H9 (cell line): ENCODE data around the gene GP1BB. TPM values are rescaled to one million over a fixed set of nuclear protein-coding genes. Genes with fewer than 3 reads are reported as not detected.

Experiments used
- DNase-seq: peaks from one replicate; pipeline ENCODE4 v3.0.0-alpha.2; 2017
- H2AFZ ChIP-seq: one replicate; pipeline ENCODE4 v1.6.1; 2013; ENCODE audit warnings: mild to moderate bottlenecking, low read length, control low read depth, moderate library complexity
- H2AK5ac ChIP-seq: 2 replicates; pipeline ENCODE4 v1.6.1; 2013; ENCODE audit warnings: low read length, control low read depth, mixed read lengths; ENCODE audit not compliant: insufficient read length
- H2BK120ac ChIP-seq: one replicate; pipeline ENCODE4 v1.6.1; 2013; ENCODE audit warnings: low read depth, mild to moderate bottlenecking, low read length, control low read depth, inconsistent platforms; ENCODE audit not compliant: poor library complexity, severe bottlenecking
- H2BK12ac ChIP-seq: 2 replicates; pipeline ENCODE4 v1.6.1; 2013; ENCODE audit warnings: low read length, control low read depth, mixed read lengths, low read depth; ENCODE audit not compliant: insufficient read length
- H2BK15ac ChIP-seq: 2 replicates; pipeline ENCODE4 v1.6.1; 2013; ENCODE audit warnings: low read depth, low read length, control low read depth
- H2BK20ac ChIP-seq: one replicate; pipeline ENCODE4 v1.6.1; 2013; ENCODE audit warnings: low read depth, mild to moderate bottlenecking, low read length, control low read depth, inconsistent platforms; ENCODE audit not compliant: poor library complexity, severe bottlenecking
- H2BK5ac ChIP-seq: 2 replicates; pipeline ENCODE4 v1.6.1; 2013; ENCODE audit warnings: low read length, control low read depth, mixed read lengths; ENCODE audit not compliant: insufficient read length
- H3K14ac ChIP-seq: 2 replicates; pipeline ENCODE4 v1.6.1; 2013; ENCODE audit warnings: low read length, control low read depth; ENCODE audit not compliant: insufficient read depth
- H3K18ac ChIP-seq: 2 replicates; pipeline ENCODE4 v1.6.1; 2013; ENCODE audit warnings: low read depth, mild to moderate bottlenecking, mixed read lengths, low read length, control low read depth; ENCODE audit not compliant: insufficient read length
- H3K23ac ChIP-seq: 2 replicates; pipeline ENCODE4 v1.6.1; 2013; ENCODE audit warnings: low read length, control low read depth, mixed read lengths, low read depth; ENCODE audit not compliant: insufficient read length
- H3K23me2 ChIP-seq: 2 replicates; pipeline ENCODE4 v1.6.1; 2013; ENCODE audit warnings: low read depth, mild to moderate bottlenecking, mixed read lengths, low read length, control low read depth; ENCODE audit not compliant: insufficient read length, poor library complexity, severe bottlenecking
- H3K27ac ChIP-seq: 2 replicates; pipeline ENCODE4 v1.5.1; 2013; ENCODE audit warnings: low read length, control low read depth, mixed read lengths, low read depth; ENCODE audit not compliant: insufficient read length
- H3K27me3 ChIP-seq: 2 replicates; pipeline ENCODE4 v1.6.1; 2013; ENCODE audit warnings: low read length, control low read depth, inconsistent platforms; ENCODE audit not compliant: insufficient read depth
- H3K4ac ChIP-seq: 2 replicates; pipeline ENCODE4 v1.6.1; 2013; ENCODE audit warnings: low read depth, mild to moderate bottlenecking, control low read depth, inconsistent platforms, low read length, moderate library complexity
- H3K4me1 ChIP-seq: 2 replicates; pipeline ENCODE4 v1.6.1; 2013; ENCODE audit warnings: low read length, control low read depth, inconsistent platforms; ENCODE audit not compliant: insufficient read depth
- H3K4me2 ChIP-seq: 2 replicates; pipeline ENCODE4 v1.6.1; 2013; ENCODE audit warnings: low read length, control low read depth, mixed read lengths; ENCODE audit not compliant: insufficient read length, insufficient read depth
- H3K56ac ChIP-seq: 2 replicates; pipeline ENCODE4 v1.6.1; 2013; ENCODE audit warnings: low read depth, mild to moderate bottlenecking, mixed read lengths, low read length, control low read depth; ENCODE audit not compliant: insufficient read length
- H3K79me1 ChIP-seq: 2 replicates; pipeline ENCODE4 v1.6.1; 2013; ENCODE audit warnings: low read depth, mild to moderate bottlenecking, moderate library complexity, low read length, control low read depth, inconsistent platforms; ENCODE audit not compliant: insufficient read depth, poor library complexity, severe bottlenecking
- H3K79me2 ChIP-seq: 2 replicates; pipeline ENCODE4 v1.6.1; 2013; ENCODE audit warnings: low read length, control low read depth, inconsistent platforms; ENCODE audit not compliant: insufficient read depth
- H3K9ac ChIP-seq: 2 replicates; pipeline ENCODE4 v1.6.1; 2013; ENCODE audit warnings: low read length, control low read depth, mixed read lengths; ENCODE audit not compliant: insufficient read length; ENCODE audit errors: extremely low read depth
- H3K9me3 ChIP-seq: one replicate; pipeline ENCODE4 v1.6.1; 2013; ENCODE audit warnings: low read depth, low read length, inconsistent platforms; ENCODE audit not compliant: control insufficient read depth
- H3T11ph ChIP-seq: one replicate; pipeline ENCODE4 v1.6.1; 2013; ENCODE audit warnings: mild to moderate bottlenecking, low read length, control low read depth, inconsistent platforms
- H4K20me1 ChIP-seq: one replicate; pipeline ENCODE4 v1.6.1; 2013; ENCODE audit not compliant: control insufficient read depth, insufficient read length, insufficient read depth
- H4K5ac ChIP-seq: 2 replicates; pipeline ENCODE4 v1.6.1; 2013; ENCODE audit warnings: low read depth, mild to moderate bottlenecking, mixed read lengths, low read length, control low read depth; ENCODE audit not compliant: insufficient read length
- H4K8ac ChIP-seq: replicated peaks from 2 replicates; pipeline ENCODE4 v1.6.1; 2013; ENCODE audit warnings: low read length, control low read depth, mixed read lengths, low read depth; ENCODE audit not compliant: insufficient read length
- H4K91ac ChIP-seq: 2 replicates; pipeline ENCODE4 v1.6.1; 2013; ENCODE audit warnings: low read depth, mild to moderate bottlenecking, moderate library complexity, mixed read lengths, low read length, control low read depth; ENCODE audit not compliant: insufficient read length
- H3K27ac Mint-ChIP-seq, 3 experiments: 2 replicates in 2 of 3; 3 replicates in 1 of 3; pipeline ENCODE4 v1.8.0; 2020 to 2021; ENCODE audit warnings: mixed read lengths in 3 of 3, mild to moderate bottlenecking in 1 of 3, moderate library complexity in 1 of 3
- H3K27me3 Mint-ChIP-seq: 2 replicates; pipeline ENCODE4 v1.8.0; 2021; ENCODE audit warnings: low read depth, mild to moderate bottlenecking, moderate library complexity, mixed read lengths
- H3K36me3 Mint-ChIP-seq, 3 experiments: 2 replicates in 2 of 3; 3 replicates in 1 of 3; pipeline ENCODE4 v1.8.0; 2020 to 2021; ENCODE audit warnings: low read depth in 3 of 3, mixed read lengths in 3 of 3; ENCODE audit not compliant: insufficient read depth in 1 of 3
- H3K4me1 Mint-ChIP-seq, 2 experiments: 2 replicates each; pipeline ENCODE4 v1.8.0; 2020; ENCODE audit warnings: mixed read lengths in 2 of 2
- H3K4me3 Mint-ChIP-seq, 2 experiments: 2 replicates in 1 of 2; 3 replicates in 1 of 2; pipeline ENCODE4 v1.8.0; 2020 to 2021; ENCODE audit warnings: mild to moderate bottlenecking in 2 of 2, mixed read lengths in 2 of 2, moderate library complexity in 1 of 2
- H3K9me3 Mint-ChIP-seq, 2 experiments: 2 replicates in 1 of 2; 3 replicates in 1 of 2; pipeline ENCODE4 v1.8.0; 2020; ENCODE audit warnings: mild to moderate bottlenecking in 2 of 2, mixed read lengths in 2 of 2, moderate library complexity in 1 of 2
- WGBS: extraction: QIAGEN DNeasy Blood & Tissue Kit; methylation state at CpG from one replicate; pipeline ENCODE4 v1.1.7; 2013; ENCODE audit warnings: missing lambda C conversion rate, low lambda C conversion rate, mixed read lengths; ENCODE audit not compliant: insufficient read length; ENCODE audit errors: extremely low coverage; 5-methylcytosine and 5-hydroxymethylcytosine counted together
- total RNA-seq: library from RNA; stranded (reverse); gene quantifications from 2 replicates; pipeline ENCODE4 v1.2.1, GENCODE V29; 2021
- TF ChIP-seq, protein P1 (sequence below): fragments of 200-600 bp; sonication (generic); conservative IDR thresholded peaks from 3 replicates; pipeline ENCODE4 v1.8.0; 2021; ENCODE audit warnings: antibody characterized with exemption, mild to moderate bottlenecking

The GP1BB gene
- total RNA-seq, 1 experiment from 2014 or later = 3.4 TPM

DNA sequence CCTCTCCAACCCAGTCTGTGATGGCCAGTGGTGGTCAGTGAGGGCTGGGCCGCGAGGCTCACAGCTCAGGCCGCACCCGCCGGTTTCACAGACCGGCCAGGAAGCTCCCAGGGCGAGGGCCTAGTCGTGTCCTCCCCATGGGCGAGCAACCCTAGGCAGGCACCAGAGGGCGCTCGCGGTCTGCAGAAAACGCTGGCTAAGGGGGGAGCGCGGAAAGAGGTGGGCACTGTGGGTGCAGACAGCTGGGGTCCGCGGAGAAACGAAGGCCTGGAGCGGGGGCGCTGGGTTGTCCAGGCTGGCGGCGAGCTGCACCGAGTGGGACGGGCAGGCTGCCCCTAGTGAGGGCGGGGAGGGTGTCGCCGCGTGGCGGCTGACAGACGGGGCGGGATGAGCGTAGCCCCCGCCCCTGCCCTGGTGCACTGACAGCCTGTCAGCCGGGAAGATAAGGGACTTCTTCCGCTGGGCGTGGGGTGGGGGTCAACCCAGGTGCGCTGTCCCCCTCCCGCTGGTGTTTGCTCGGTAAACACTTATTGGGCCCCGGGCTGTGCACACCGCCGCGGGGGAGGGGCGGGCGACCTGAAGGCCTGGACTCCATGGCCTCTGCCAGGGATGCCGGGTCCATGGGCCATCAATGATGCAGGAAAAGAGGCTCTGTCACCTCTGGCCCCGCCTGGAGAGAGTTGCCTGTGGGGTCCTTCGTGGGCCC lies 7.5 kb downstream of the GP1BB start:
- Histone ChIP-seq H3K4me2 (peak overlapping the region; percentile 18), H3K27ac (no peak overlapping the region), H3K56ac (no peak overlapping the region), H4K91ac (no peak overlapping the region), H2BK15ac (no peak overlapping the region), H3K4me1 (no peaks in the 10 kb centered on the region), H3K79me2 (no peaks in the 10 kb centered on the region), H2AK5ac (no peak overlapping the region), H2BK12ac (no peak overlapping the region), H4K20me1 (peaks cover 4% of the 10 kb centered on the region), H2BK20ac (no peak overlapping the region), H3K27me3 (peaks cover 19% of the 10 kb centered on the region; the same call in 1 of the 2 replicates), H4K8ac (no peak overlapping the region), H3K4ac (no peak overlapping the region), H3T11ph (no peak overlapping the region), H3K9me3 (no peaks in the 10 kb centered on the region), H2AFZ (no peak overlapping the region), H4K5ac (no peak overlapping the region), H3K18ac (no peak overlapping the region), H3K23me2 (peaks cover 2% of the 10 kb centered on the region), H3K14ac (no peak overlapping the region), H3K9ac (no peak overlapping the region), H3K79me1 (no peaks in the 10 kb centered on the region), H3K23ac (no peak overlapping the region), H2BK5ac (no peak overlapping the region), H2BK120ac (no peak overlapping the region)
- Mint-ChIP-seq H3K27me3 (peaks cover 60% of the 10 kb centered on the region), H3K4me3 (peak overlapping the region; percentile 52 to 71), H3K27ac (no peak overlapping the region), H3K9me3 (peaks cover 8 to 13% of the 10 kb centered on the region in 2 experiments; a peak in 3 of 5 replicates), H3K36me3 (no peaks in the 10 kb centered on the region), H3K4me1 (0 out of 4 replicates have a peak, but pooled peaks cover 0 to 5% of the 10 kb centered on the region in 2 experiments)
- WGBS = no CpG with 5 or more reads among the region's 48 CpGs
- peak; percentile 84 for DNase-seq
- TF ChIP-seq, protein P1, sequence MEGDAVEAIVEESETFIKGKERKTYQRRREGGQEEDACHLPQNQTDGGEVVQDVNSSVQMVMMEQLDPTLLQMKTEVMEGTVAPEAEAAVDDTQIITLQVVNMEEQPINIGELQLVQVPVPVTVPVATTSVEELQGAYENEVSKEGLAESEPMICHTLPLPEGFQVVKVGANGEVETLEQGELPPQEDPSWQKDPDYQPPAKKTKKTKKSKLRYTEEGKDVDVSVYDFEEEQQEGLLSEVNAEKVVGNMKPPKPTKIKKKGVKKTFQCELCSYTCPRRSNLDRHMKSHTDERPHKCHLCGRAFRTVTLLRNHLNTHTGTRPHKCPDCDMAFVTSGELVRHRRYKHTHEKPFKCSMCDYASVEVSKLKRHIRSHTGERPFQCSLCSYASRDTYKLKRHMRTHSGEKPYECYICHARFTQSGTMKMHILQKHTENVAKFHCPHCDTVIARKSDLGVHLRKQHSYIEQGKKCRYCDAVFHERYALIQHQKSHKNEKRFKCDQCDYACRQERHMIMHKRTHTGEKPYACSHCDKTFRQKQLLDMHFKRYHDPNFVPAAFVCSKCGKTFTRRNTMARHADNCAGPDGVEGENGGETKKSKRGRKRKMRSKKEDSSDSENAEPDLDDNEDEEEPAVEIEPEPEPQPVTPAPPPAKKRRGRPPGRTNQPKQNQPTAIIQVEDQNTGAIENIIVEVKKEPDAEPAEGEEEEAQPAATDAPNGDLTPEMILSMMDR = peak; percentile 97
